Astrocyte of the spinal cord (primary cell): ENCODE results near the gene LYPD6.

Experiments used
- DNase-seq: peaks from one replicate; pipeline ENCODE4 v3.0.0; 2011; ENCODE audit warnings: low read depth, low spot score
- H3K4me3 ChIP-seq: 2 replicates; pipeline ENCODE4 v1.5.1; 2011; ENCODE audit warnings: low read depth, mild to moderate bottlenecking, low read length, moderate library complexity
- in situ Hi-C: cut with HindIII; loops from 2 replicates; pipeline ENCODE4 v1.10.0; 2017; ENCODE audit warnings: low sequenced_read_pairs
- TF ChIP-seq, protein P1 (sequence below): IDR thresholded peaks from 2 replicates; pipeline ENCODE4 v1.5.1; 2012; ENCODE audit warnings: low read depth, mild to moderate bottlenecking, low read length, inconsistent platforms

LYPD6 gene

DNA sequence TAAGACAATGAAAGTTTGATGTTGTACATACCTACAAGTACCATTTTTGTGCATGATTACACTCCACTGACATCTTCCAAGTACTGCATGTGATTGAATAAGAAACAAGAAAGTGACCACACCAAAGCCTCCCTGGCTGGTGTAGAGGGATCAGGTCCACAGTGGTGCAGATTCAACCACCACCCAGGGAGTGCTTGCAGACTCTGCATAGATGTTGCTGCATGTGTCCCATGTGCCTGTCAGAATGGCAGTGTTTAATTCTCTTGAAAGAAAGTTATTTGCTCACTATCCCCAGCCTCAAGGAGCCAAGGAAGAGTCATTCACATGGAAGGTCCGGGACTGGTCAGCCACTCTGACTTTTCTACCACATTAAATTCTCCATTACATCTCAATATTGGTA is 142.7 kb downstream of the LYPD6 start:
- H3K4me3 ChIP-seq = no peak overlapping the region
- DNase-seq = no peak
- in situ Hi-C loops = no loop called here
- TF ChIP-seq, protein P1, sequence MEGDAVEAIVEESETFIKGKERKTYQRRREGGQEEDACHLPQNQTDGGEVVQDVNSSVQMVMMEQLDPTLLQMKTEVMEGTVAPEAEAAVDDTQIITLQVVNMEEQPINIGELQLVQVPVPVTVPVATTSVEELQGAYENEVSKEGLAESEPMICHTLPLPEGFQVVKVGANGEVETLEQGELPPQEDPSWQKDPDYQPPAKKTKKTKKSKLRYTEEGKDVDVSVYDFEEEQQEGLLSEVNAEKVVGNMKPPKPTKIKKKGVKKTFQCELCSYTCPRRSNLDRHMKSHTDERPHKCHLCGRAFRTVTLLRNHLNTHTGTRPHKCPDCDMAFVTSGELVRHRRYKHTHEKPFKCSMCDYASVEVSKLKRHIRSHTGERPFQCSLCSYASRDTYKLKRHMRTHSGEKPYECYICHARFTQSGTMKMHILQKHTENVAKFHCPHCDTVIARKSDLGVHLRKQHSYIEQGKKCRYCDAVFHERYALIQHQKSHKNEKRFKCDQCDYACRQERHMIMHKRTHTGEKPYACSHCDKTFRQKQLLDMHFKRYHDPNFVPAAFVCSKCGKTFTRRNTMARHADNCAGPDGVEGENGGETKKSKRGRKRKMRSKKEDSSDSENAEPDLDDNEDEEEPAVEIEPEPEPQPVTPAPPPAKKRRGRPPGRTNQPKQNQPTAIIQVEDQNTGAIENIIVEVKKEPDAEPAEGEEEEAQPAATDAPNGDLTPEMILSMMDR = no peak

DNA sequence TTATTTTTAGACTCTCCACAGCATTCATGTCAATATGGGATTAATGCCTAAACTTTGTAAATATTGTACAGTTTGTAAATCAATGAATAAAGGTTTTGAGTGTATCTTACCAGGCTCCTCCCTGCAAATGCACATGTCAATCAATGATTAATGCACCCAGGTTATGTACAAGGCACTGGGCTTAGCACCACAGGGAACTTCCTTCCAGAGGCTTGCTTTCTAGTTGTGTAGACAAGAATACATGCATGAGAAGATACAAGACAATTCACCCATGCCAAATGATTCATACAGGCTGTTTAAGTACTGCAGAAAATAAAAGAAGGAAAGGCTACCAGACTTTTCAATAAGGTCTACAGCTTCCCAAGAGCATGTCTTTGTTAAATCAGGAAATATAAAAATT is 143.1 kb downstream of the LYPD6 start:
- in situ Hi-C loops = no loop called here

DNA sequence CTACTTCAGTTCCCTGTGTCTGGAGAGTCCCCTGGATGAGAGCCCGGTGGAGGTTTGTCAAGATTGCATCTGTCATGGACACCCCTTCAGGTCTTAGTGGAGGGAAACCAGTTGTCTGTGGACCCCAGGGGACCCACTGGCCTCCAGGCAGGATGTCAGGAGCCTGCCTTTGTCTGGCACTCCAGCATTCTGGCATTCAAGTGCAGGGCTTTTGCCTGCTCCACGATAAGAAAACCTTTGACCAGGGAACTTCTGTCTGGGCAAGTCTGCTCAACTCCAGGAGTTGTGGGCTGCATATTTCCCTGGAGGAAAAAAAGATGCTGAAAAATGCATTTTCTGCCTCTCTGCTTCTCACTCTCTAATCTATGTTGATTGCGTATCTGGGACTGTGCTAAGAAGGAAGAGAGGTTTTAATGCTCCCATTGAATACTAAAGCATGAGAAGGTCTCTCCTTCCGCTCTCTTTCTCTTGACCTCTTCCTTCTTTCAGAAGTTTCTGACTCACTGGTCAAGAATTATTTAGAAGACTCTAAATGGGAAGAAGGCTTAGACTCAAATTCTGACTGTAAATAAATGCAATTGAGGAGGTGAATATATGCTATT is 152.7 kb downstream of the LYPD6 start:
- in situ Hi-C loops = no loop called here

More for the DNA sequence above, 143.1 kb downstream of the LYPD6 start:
- TF ChIP-seq, protein P1 = no peak
- no peak overlapping the region for H3K4me3 ChIP-seq
- no peak for DNase-seq

DNA sequence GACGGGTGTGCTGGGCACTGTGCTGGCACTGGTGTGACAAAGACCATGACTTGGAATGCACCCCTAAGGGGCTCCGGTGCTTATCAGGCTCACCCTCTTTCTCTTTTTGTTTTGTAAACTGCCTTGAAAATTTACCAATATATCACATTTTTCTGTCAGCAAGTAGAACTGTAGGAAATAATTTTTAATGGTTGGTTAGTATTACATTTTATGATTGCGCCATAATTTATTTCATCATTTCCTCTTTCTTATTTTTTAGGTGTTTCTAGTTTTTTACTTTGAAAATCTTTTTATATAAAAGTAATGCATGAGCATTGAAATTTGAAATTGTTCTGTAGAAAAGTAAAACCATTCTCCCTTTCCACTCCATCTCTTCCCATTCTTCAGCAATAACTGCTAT is 156.3 kb downstream of the LYPD6 start:
- no peak overlapping the region for H3K4me3 ChIP-seq
- TF ChIP-seq, protein P1 = no peak
- in situ Hi-C loops = no loop called here
- no peak for DNase-seq

More for the DNA sequence above, 152.7 kb downstream of the LYPD6 start:
- DNase-seq = no peak
- TF ChIP-seq, protein P1 = no peak
- no peak overlapping the region for H3K4me3 ChIP-seq

DNA sequence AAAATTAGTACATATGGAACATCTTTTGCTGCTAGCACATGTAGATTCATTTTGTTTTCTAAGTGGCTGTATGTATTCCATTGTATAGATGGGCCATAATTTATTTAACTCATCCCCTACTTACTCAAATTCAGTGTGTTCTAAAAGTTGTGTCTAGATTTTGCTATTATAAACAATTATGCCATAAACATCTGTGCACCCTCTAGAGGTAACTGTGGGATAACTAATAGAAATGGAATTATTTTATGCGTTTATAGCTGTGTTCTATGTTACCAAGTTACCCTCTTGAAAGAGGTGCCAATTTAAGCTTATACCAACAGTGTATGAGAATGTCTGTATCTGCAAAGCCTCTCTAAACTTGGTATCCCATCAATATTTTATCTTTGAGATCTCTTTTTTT is 156.8 kb downstream of the LYPD6 start:
- H3K4me3 ChIP-seq = no peak overlapping the region
- in situ Hi-C loops = no loop called here
- no peak for DNase-seq
- TF ChIP-seq, protein P1 = no peak

DNA sequence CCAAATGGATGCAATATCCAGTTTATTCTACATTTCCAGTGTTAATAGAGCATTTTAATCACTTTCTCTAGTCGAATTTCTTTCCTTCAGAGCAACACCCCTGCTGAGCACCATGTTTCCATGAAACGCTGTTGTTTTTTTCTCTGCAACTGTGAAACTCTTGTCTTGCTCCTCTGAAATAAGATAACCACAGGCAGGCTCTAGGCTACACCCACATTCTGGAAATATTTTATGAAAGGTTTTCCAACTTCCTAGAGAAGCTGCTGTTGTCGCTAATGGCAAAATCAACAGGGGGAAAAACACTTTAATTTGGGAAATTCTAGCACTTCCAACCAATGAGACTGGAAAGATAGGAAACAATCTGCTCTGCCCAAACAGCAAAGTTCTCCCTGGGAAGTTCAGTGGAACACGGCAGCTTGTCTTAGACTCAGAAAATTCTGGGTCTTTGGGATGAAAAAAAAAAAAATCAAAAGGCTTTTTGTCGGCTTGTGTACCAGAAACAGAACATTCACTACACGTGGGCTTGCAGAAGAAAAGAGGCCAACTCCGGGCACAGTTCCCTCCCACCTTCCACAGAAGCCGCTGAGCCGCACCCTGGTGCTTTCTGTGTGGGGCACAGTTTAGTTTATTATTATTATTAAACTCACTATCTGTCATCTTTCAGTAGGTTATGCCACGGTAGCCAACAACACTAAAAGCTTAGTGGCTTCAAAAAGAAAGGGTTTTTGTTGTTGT is 158.5 kb downstream of the LYPD6 start:
- TF ChIP-seq, protein P1 = no peak
- no peak overlapping the region for H3K4me3 ChIP-seq
- DNase-seq = no peak
- in situ Hi-C loops = no loop called here
